Thyroid gland (tissue), 4 donors: Measurements from ENCODE around the gene CYP19A1.

Source experiments
- CTCF ChIP-seq, 6 experiments: fragments of 200-600 bp in 3 of 6; fragments of 450-650 bp in 3 of 6; sonication (generic) in 3 of 6; IDR thresholded peaks; one replicate each; pipeline ENCODE4 v1.5.1; 2016 to 2019; ENCODE audit warnings: antibody characterized with exemption in 6 of 6, mild to moderate bottlenecking in 2 of 6, inconsistent platforms in 1 of 6, moderate library complexity in 1 of 6
- POLR2A ChIP-seq, 2 donors: fragments of 450-650 bp; IDR thresholded peaks; one replicate each; pipeline ENCODE4 v1.6.1; 2017; ENCODE audit warnings: antibody characterized with exemption in 2 of 2, mild to moderate bottlenecking in 2 of 2, moderate library complexity in 1 of 2

- TF ChIP-seq CTCF (IDR thresholded peaks at IDR 0.05) (no peak), POLR2A (IDR thresholded peaks at IDR 0.05) (no peak)
Observed at GRCh38 chr15:51226576-51227210, 111.7 kb downstream of the CYP19A1 start.
